Endothelial cell of umbilical vein (primary cell): ENCODE measurements around the gene DLGAP4. TPM values are rescaled to one million over a fixed set of nuclear protein-coding genes. Genes with fewer than 3 reads are reported as not detected.
"Not testable (repeated sequence)": the region's sequence is repeated elsewhere in the genome, so short reads cannot be mapped to it uniquely, and the experiment has no call there.

Source experiments
- BruUV-seq: library from RNA; stranded (reverse); fragments of 400-500 nt; replicated peaks from 2 replicates; lab custom pipeline; 2021; lab: Mats Ljungman, UMichigan
- CTCF ChIA-PET: fragments of 300-600, 350-600 bp; sonication (Branson Sonifier 250); formaldehyde crosslinking; loops from one replicate; lab custom pipeline; 2021; ENCODE audit warnings: antibody characterized with exemption, inconsistent platforms; lab: Charles Lee
- POLR2A ChIA-PET: fragments of 300-600, 350-600 bp; sonication (Branson Sonifier 250); formaldehyde crosslinking; loops from one replicate; lab custom pipeline; 2021; ENCODE audit warnings: antibody characterized with exemption, inconsistent platforms; lab: Charles Lee
- DNase-seq: peaks from one replicate; pipeline ENCODE4 v3.0.0-alpha.2; 2011; ENCODE audit warnings: low read depth, low spot score
- FAIRE-seq: peaks from 2 replicates; lab custom pipeline; 2011; peaks lifted over from hg19 to GRCh38; lab: Jason Lieb, UNC
- H2AFZ ChIP-seq: 2 replicates; pipeline ENCODE4 v1.6.0; 2012; ENCODE audit warnings: low read depth, low read length, control low read depth, inconsistent platforms
- H3K27ac ChIP-seq: 2 replicates; pipeline ENCODE4 v1.5.1; 2011; ENCODE audit warnings: low read depth, mild to moderate bottlenecking, control low read depth, low read length, moderate library complexity; ENCODE audit not compliant: insufficient read depth
- H3K27me3 ChIP-seq, 2 experiments: 2 replicates each; pipeline versions ENCODE4 v1.6.0 to v1.6.1; 2011; ENCODE audit warnings: low read length in 2 of 2, mixed read lengths in 1 of 2; ENCODE audit not compliant: control insufficient read depth in 2 of 2, insufficient read depth in 2 of 2
- H3K36me3 ChIP-seq, 2 experiments: 2 replicates in 1 of 2; 3 replicates in 1 of 2; pipeline ENCODE4 v1.5.1; 2011; ENCODE audit warnings: low read length in 2 of 2, mild to moderate bottlenecking in 1 of 2, moderate library complexity in 1 of 2; ENCODE audit not compliant: control insufficient read depth in 2 of 2, insufficient read depth in 2 of 2; ENCODE audit errors: extremely low read depth in 1 of 2
- H3K4me1 ChIP-seq: 3 replicates; pipeline ENCODE4 v1.5.1; 2011; ENCODE audit warnings: mild to moderate bottlenecking, low read length; ENCODE audit not compliant: control insufficient read depth, insufficient read depth; ENCODE audit errors: extremely low read depth
- H3K4me2 ChIP-seq: 2 replicates; pipeline ENCODE4 v1.6.1; 2011; ENCODE audit warnings: low read length, control low read depth, mixed read lengths; ENCODE audit not compliant: insufficient read depth
- H3K4me3 ChIP-seq, 3 experiments: fragments of 200-600 bp in 1 of 3; sonication (generic), shearing (Covaris generic) in 1 of 3; replicated peaks in 1 of 3; 2 replicates each; pipeline ENCODE4 v1.5.1; 2011 to 2016; ENCODE audit warnings: control low read depth in 3 of 3, low read length in 3 of 3, mild to moderate bottlenecking in 2 of 3, inconsistent platforms in 1 of 3, low read depth in 1 of 3, moderate library complexity in 1 of 3; ENCODE audit not compliant: insufficient read depth in 1 of 3
- H3K79me2 ChIP-seq: 2 replicates; pipeline ENCODE4 v1.6.0; 2012; ENCODE audit warnings: low read length, inconsistent platforms; ENCODE audit not compliant: control insufficient read depth, insufficient read depth
- H3K9ac ChIP-seq: replicated peaks from 2 replicates; pipeline ENCODE3; 2011; ENCODE audit warnings: low read length, control low read depth; ENCODE audit not compliant: insufficient read depth; ENCODE audit errors: extremely low read depth
- H3K9me1 ChIP-seq: replicated peaks from 3 replicates; pipeline ENCODE4 v1.6.0; 2011; ENCODE audit warnings: mild to moderate bottlenecking, low read length; ENCODE audit not compliant: control insufficient read depth, insufficient read depth; ENCODE audit errors: extremely low read depth
- H3K9me3 ChIP-seq: replicated peaks from 2 replicates; pipeline ENCODE4 v1.5.1; 2012; ENCODE audit warnings: low read length, inconsistent platforms; ENCODE audit not compliant: control insufficient read depth, insufficient read depth
- H4K20me1 ChIP-seq: replicated peaks from 2 replicates; pipeline ENCODE3; 2011; ENCODE audit warnings: mild to moderate bottlenecking, low read length; ENCODE audit not compliant: control insufficient read depth, insufficient read depth; ENCODE audit errors: extremely low read depth
- CTCF ChIP-seq, 2 donors: IDR thresholded peaks; 1 replicate in 1 of 2; 2 replicates in 1 of 2; pipeline ENCODE4 v1.5.1; 2011; ENCODE audit warnings: low read length in 2 of 2, mild to moderate bottlenecking in 2 of 2, moderate library complexity in 2 of 2, control low read depth in 1 of 2, inconsistent platforms in 1 of 2, low read depth in 1 of 2; ENCODE audit not compliant: insufficient read depth in 1 of 2; ENCODE audit errors: extremely low read depth in 1 of 2
- EZH2 ChIP-seq: IDR thresholded peaks from 2 replicates; pipeline ENCODE4 v1.6.1; 2012; ENCODE audit warnings: borderline replicate concordance, low read depth, mild to moderate bottlenecking, moderate library complexity, low read length, inconsistent platforms; ENCODE audit not compliant: severe bottlenecking
- FOS ChIP-seq: IDR thresholded peaks from 2 replicates; pipeline ENCODE4 v1.6.1; 2011; ENCODE audit warnings: mild to moderate bottlenecking, low read length, moderate library complexity, borderline replicate concordance; ENCODE audit not compliant: insufficient read depth
- GATA2 ChIP-seq: IDR thresholded peaks from 2 replicates; pipeline ENCODE4 v1.7.0; 2011; ENCODE audit warnings: low read depth, mild to moderate bottlenecking, moderate library complexity, mixed read lengths, low read length; ENCODE audit not compliant: insufficient read length, insufficient read depth
- JUN ChIP-seq: IDR thresholded peaks from 2 replicates; pipeline ENCODE4 v1.6.1; 2011; ENCODE audit warnings: borderline replicate concordance, low read depth; ENCODE audit not compliant: insufficient read length, insufficient read depth
- MYC ChIP-seq: IDR thresholded peaks from one replicate; pipeline ENCODE4 v1.6.1; 2011; ENCODE audit warnings: mild to moderate bottlenecking, low read depth, low read length
- POLR2A ChIP-seq: IDR thresholded peaks from 2 replicates; pipeline ENCODE4 v1.6.1; 2012; ENCODE audit warnings: low read depth, mild to moderate bottlenecking, control low read depth, low read length
- POLR2AphosphoS5 ChIP-seq: IDR thresholded peaks from 2 replicates; pipeline ENCODE4 v1.6.1; 2012; ENCODE audit warnings: low read depth, mild to moderate bottlenecking, control low read depth, low read length, moderate library complexity; ENCODE audit not compliant: insufficient read depth
- dilution Hi-C: fragments of 300-500 bp; cut with MboI; formaldehyde crosslinking; loops from one replicate; pipeline ENCODE4 v1.15.0; 2019; ENCODE audit warnings: low sequenced_read_pairs; ENCODE audit not compliant: extremely low pct_ligation_motif_present
- intact Hi-C: fragments of 100-400 bp; cut with micrococcal nuclease; formaldehyde crosslinking; loops from one replicate; pipeline ENCODE4 v1.10.0; 2022
- polyA plus RNA-seq, 4 experiments: library from polyadenylated mRNA; depleted of rRNA in 3 of 4; stranded (reverse) in 3 of 4; unstranded in 1 of 4; fragments of >200 nt; gene quantifications; 2 replicates each; pipeline versions ENCODE4 v1.2.1 to v1.2.3, GENCODE V29; 2011 to 2012; ENCODE audit warnings: missing spikeins in 1 of 4
- total RNA-seq: library from RNA; stranded (reverse); gene quantifications from 2 replicates; pipeline ENCODE4 v1.2.3, GENCODE V29; 2021
- TF ChIP-seq, protein P1 (sequence below): IDR thresholded peaks from 2 replicates; pipeline ENCODE4 v1.6.1; 2011; ENCODE audit not compliant: insufficient read depth, insufficient read length

DLGAP4 gene
- total and polyA plus RNA-seq, 2 donors (not counting 3 experiments of a cell fraction or from before 2014, with no cell fraction given) = 57.5 to 125 TPM

GRCh38 chr20:36522412-36522811 is 216.3 kb downstream of the DLGAP4 start:
- not testable (repeated sequence) for FAIRE-seq, H3K9me1 ChIP-seq
- H3K36me3 ChIP-seq = peaks cover 16 to 27% of the 10 kb centered on the region in 2 experiments

GRCh38 chr20:36523341-36523740 is 217.2 kb downstream of the DLGAP4 start:
- dilution Hi-C loops (no loop called here), intact Hi-C loops (no loop called here)
- FAIRE-seq (no peak), DNase-seq (peak; percentile 24)
- H3K27me3 ChIP-seq = no peaks in the 10 kb centered on the region
- H3K9me3 ChIP-seq = no peaks in the 10 kb centered on the region
- peaks cover 7% of the 10 kb centered on the region for H3K4me1 ChIP-seq
- no peaks in the 10 kb centered on the region for H4K20me1 ChIP-seq
- no peak overlapping the region for H3K27ac ChIP-seq
- BruUV-seq = no TSS peak
- no peak overlapping the region for H3K9ac ChIP-seq
- H3K79me2 ChIP-seq = peaks cover 3% of the 10 kb centered on the region
- no peak for TF ChIP-seq FOS
- no peak for TF ChIP-seq POLR2A
- TF ChIP-seq, protein P1, sequence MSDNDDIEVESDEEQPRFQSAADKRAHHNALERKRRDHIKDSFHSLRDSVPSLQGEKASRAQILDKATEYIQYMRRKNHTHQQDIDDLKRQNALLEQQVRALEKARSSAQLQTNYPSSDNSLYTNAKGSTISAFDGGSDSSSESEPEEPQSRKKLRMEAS = no peak
- no peak for TF ChIP-seq POLR2AphosphoS5
- no peak for TF ChIP-seq CTCF (IDR thresholded peaks at IDR 0.05; ENCODE audit: extremely low read depth in 1 of 2, insufficient read depth in 1 of 2, low read depth in 1 of 2, low read length in 2 of 2)
- no peak for TF ChIP-seq EZH2
- no peak for TF ChIP-seq MYC
- no peak for TF ChIP-seq JUN
- no peak for TF ChIP-seq GATA2
- peaks cover 20 to 31% of the 10 kb centered on the region in 2 experiments for H3K36me3 ChIP-seq
- no peak overlapping the region for H3K4me3 ChIP-seq
- ChIA-PET POLR2A (no interaction called here), CTCF (no interaction called here)
- H3K4me2 ChIP-seq = no peak overlapping the region
- H2AFZ ChIP-seq = no peak overlapping the region
- no peaks in the 10 kb centered on the region for H3K9me1 ChIP-seq

More at GRCh38 chr20:36522412-36522811, 216.3 kb downstream of the DLGAP4 start:
- H3K27me3 ChIP-seq, H3K4me1 ChIP-seq, H3K27ac ChIP-seq, intact Hi-C loops, DNase-seq, H2AFZ ChIP-seq, POLR2A ChIA-PET, H3K9me3 ChIP-seq, H3K79me2 ChIP-seq, H3K9ac ChIP-seq, H3K4me3 ChIP-seq, H4K20me1 ChIP-seq, dilution Hi-C loops, H3K4me2 ChIP-seq, BruUV-seq: not testable (repeated sequence)
- CTCF ChIA-PET = interaction anchor here (0.6 kb wide), 1 partner anchor 678 kb away, joined by 3 read pairs; no protein-coding TSS in a partner anchor
